ENCODE measurements around the gene SYTL2. TPM values are rescaled to one million over a fixed set of nuclear protein-coding genes. Genes with fewer than 3 reads are reported as not detected.

The SYTL2 gene
- total RNA-seq, 2 donors from 2014 or later: 1.7 to 3.4 TPM

DNA sequence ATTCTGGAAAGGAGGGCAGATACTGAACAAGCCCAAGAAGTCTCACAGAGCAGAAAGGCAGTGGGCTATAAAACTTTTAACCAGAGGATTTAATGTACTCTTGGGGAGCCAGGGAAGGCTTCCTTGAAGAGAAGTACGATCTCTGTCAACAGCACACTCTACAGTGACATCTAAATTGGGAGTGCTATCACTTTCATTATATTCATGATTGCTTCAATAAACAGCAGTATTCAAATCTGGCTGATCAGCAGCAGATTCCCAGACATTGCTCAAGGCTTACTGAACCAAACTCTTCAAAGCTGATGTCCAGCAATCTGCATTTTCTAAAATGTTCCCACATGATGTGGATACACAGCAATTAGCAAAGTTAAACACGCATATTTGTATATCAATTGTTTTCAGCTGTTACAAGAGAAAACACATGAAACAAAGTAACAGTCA lies 44.2 kb downstream of the SYTL2 start:
- 100% methylated on average over 2 of the region's 2 CpGs for WGBS, 2 experiments (ENCODE audit: insufficient coverage in 1 of 2, insufficient read length in 1 of 2)
- TF ChIP-seq CTCF (conservative IDR thresholded peaks at IDR 0.05): no peak
- no peak overlapping the region for H3K9ac ChIP-seq (ENCODE audit: extremely low read depth, low read length, poor library complexity, severe bottlenecking)
- Mint-ChIP-seq H3K27ac (no peak overlapping the region), H3K4me3 (no peak overlapping the region), H3K4me1 (no peaks in the 10 kb centered on the region), H3K9me3 (peaks cover 11% of the 10 kb centered on the region), H3K36me3 (ENCODE audit: low read depth) (no peaks in the 10 kb centered on the region), H3K27me3 (ENCODE audit: insufficient read depth) (peaks cover 34% of the 10 kb centered on the region)
- no peak for DNase-seq
- H3K36me3 ChIP-seq (ENCODE audit: control insufficient read depth, insufficient read depth, low read length): no peaks in the 10 kb centered on the region
- no peak overlapping the region for H3K4me3 ChIP-seq (ENCODE audit: low read length)
- peaks cover 10% of the 10 kb centered on the region for H3K9me3 ChIP-seq (ENCODE audit: control insufficient read depth, low read length)
- no peaks in the 10 kb centered on the region for H3K4me1 ChIP-seq (ENCODE audit: control insufficient read depth, insufficient read depth, low read length)
- no peak overlapping the region for H3K27ac ChIP-seq (ENCODE audit: low read depth, low read length)
- peaks cover 4% of the 10 kb centered on the region for H3K27me3 ChIP-seq (ENCODE audit: control insufficient read depth, insufficient read depth, low read length, poor library complexity, severe bottlenecking)

GRCh38 chr11:85764796-85765195 lies 46.1 kb downstream of the SYTL2 start:
- WGBS, 2 experiments (ENCODE audit: insufficient coverage in 1 of 2, insufficient read length in 1 of 2): 90 to 100% methylated on average over 2 to 4 of the region's 4 CpGs
- H3K4me1 Mint-ChIP-seq: peaks cover 3% of the 10 kb centered on the region

GRCh38 chr11:85762226-85762625 lies 48.7 kb downstream of the SYTL2 start:
- WGBS, 2 experiments (ENCODE audit: insufficient coverage in 1 of 2, insufficient read length in 1 of 2): 91 to 94% methylated on average over 1 of the region's 1 CpG
- H3K27ac Mint-ChIP-seq: no peak overlapping the region
- no peak for DNase-seq
- no peaks in the 10 kb centered on the region for H3K9me3 Mint-ChIP-seq
- no peaks in the 10 kb centered on the region for H3K36me3 Mint-ChIP-seq (ENCODE audit: low read depth)
- no peaks in the 10 kb centered on the region for H3K36me3 ChIP-seq (ENCODE audit: control insufficient read depth, insufficient read depth, low read length)
- H3K27ac ChIP-seq (ENCODE audit: low read depth, low read length): no peak overlapping the region
- no peaks in the 10 kb centered on the region for H3K9me3 ChIP-seq (ENCODE audit: control insufficient read depth, low read length)
- H3K27me3 Mint-ChIP-seq (ENCODE audit: insufficient read depth): peaks cover 51% of the 10 kb centered on the region
- peaks cover 3% of the 10 kb centered on the region for H3K4me1 Mint-ChIP-seq
- TF ChIP-seq CTCF (conservative IDR thresholded peaks at IDR 0.05): no peak
- H3K27me3 ChIP-seq (ENCODE audit: control insufficient read depth, insufficient read depth, low read length, poor library complexity, severe bottlenecking): peaks cover 16% of the 10 kb centered on the region
- no peaks in the 10 kb centered on the region for H3K4me1 ChIP-seq (ENCODE audit: control insufficient read depth, insufficient read depth, low read length)
- H3K4me3 Mint-ChIP-seq: no peak overlapping the region
- no peak overlapping the region for H3K4me3 ChIP-seq (ENCODE audit: low read length)
- no peak overlapping the region for H3K9ac ChIP-seq (ENCODE audit: extremely low read depth, low read length, poor library complexity, severe bottlenecking)

More at GRCh38 chr11:85764796-85765195, 46.1 kb downstream of the SYTL2 start:
- Mint-ChIP-seq H3K27me3 (ENCODE audit: insufficient read depth) (peaks cover 42% of the 10 kb centered on the region), H3K27ac (no peak overlapping the region), H3K9me3 (peaks cover 11% of the 10 kb centered on the region), H3K36me3 (ENCODE audit: low read depth) (no peaks in the 10 kb centered on the region), H3K4me3 (no peak overlapping the region)
- no peak for TF ChIP-seq CTCF (conservative IDR thresholded peaks at IDR 0.05)
- Histone ChIP-seq H3K9ac (ENCODE audit: extremely low read depth, low read length, poor library complexity, severe bottlenecking) (no peak overlapping the region), H3K27me3 (ENCODE audit: control insufficient read depth, insufficient read depth, low read length, poor library complexity, severe bottlenecking) (peaks cover 5% of the 10 kb centered on the region), H3K4me1 (ENCODE audit: control insufficient read depth, insufficient read depth, low read length) (no peaks in the 10 kb centered on the region), H3K4me3 (ENCODE audit: low read length) (no peak overlapping the region), H3K27ac (ENCODE audit: low read depth, low read length) (no peak overlapping the region), H3K9me3 (ENCODE audit: control insufficient read depth, low read length) (peaks cover 10% of the 10 kb centered on the region), H3K36me3 (ENCODE audit: control insufficient read depth, insufficient read depth, low read length) (no peaks in the 10 kb centered on the region)
- DNase-seq: no peak

Data from endodermal cell (in vitro differentiated cells).